Activated effector memory CD4-positive, alpha-beta T cell treated with Interleukin-2 at 50 U/mL for 16 hours (primary cell): ENCODE measurements around the gene GALR2.
"Not testable (repeated sequence)": the region's sequence is repeated elsewhere in the genome, so short reads cannot be mapped to it uniquely, and the experiment has no call there.

Experiments used
- DNase-seq: peaks from one replicate; pipeline ENCODE4 v3.0.0-alpha.2; 2020

The GALR2 gene

GRCh38 chr17:76050538-76051467, 23.8 kb upstream of the GALR2 start:
- no peak for DNase-seq

DNA sequence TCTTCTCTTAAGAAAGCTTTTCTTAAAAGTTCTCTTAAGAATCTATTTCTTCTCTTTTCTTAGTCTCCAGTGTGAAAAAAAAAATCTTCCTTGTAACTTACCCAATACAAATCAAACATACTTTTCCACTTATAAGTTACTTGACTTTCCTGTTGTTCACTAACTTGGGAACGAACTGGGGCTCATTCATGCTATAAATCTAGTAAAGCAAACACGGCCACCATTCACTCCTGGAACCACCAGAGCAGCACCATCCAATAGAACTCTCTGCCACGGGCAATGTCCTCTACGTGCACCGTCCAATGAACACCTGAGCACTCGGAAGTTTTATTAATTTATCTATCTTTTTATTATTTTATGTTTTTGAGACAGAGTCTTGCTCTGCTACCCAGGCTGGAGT, 23.0 kb upstream of the GALR2 start:
- DNase-seq: no peak

DNA sequence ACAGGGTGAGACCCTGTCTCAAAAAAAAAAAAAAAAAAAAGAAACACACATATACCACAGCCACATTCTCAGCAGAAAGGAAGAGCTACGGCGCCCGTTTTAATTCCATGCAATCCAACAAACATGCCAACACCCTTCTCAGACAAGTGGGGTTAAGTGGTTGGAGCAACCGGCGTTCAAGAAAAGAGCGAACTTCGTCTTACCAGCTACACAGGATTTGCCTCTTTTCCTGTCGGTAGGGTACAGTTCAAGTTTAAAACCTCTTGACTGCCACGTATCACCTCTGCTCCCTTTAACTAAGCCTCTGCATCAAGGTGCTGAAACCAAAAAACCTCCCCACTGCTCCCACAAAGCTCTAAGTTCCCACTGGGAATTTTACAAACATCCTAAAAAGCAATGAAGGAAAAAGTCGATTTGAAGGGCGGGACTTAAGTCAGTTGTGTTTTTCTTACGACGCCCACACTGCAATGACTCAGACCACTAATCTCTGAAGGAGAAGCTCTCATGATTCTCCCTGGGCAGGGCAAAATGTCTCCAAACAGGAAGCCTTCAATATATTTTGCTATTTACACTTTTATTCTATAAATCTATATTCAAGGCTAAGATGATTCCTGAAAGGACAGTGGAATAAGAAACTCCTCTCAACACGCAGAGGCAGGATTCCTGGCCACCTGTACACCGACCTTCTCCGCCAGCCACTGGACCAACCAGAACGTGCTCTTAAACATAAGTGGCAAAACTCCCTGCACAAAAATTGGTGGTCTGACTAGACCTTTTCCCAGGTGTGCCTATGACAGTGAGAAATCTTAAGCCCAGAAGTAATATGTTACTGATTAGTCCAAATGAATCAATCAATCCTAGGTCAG, 21.1 kb upstream of the GALR2 start:
- no peak for DNase-seq

- DNase-seq: no peak
Observed at GRCh38 chr17:76054112-76054476, 20.5 kb upstream of the GALR2 start.

- DNase-seq: no peak
Observed at GRCh38 chr17:76056882-76057281, 17.7 kb upstream of the GALR2 start.

GRCh38 chr17:76058264-76058663, 16.3 kb upstream of the GALR2 start:
- DNase-seq: not testable (repeated sequence)

- peak; percentile 21 for DNase-seq
Observed at GRCh38 chr17:76063875-76064546, 10.6 kb upstream of the GALR2 start.

GRCh38 chr17:76065775-76066174, 8.8 kb upstream of the GALR2 start:
- DNase-seq: no peak

DNA sequence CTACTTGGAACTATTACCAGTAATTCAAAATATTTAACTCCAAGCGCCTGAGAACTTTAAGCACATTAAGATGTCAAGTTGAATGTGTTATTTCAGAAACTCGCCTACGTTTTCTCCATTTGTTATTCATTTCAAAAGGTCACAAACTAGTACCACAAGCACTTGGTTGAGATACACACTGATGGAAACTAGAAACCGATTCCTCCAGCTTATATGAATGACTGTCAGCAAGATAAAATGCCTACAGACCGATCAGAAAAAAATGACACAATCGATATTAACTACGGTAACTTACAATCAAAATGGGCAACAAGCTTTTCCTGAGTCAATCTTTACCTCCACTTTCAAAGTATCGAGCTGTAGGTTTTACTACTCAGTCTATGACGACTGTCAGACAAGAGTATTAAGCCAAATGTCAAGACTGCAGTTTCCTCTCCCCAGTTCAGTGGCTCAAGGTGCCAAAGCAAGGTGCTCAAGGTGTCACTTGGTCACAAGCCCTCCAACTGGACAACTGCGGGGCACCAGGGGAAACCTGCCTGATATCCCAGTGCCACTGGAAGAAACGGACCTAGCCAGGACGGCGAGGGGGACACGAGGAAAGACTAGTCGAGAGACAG, 2.9 kb upstream of the GALR2 start:
- no peak for DNase-seq

GRCh38 chr17:76072148-76072858, 2.3 kb upstream of the GALR2 start, which contains the start of gene SRP68:
SRP68 (minus strand) TSS chr17:76072517; CDS start chr17:76072491, 26 bp downstream.
- DNase-seq: peak; percentile 78

DNA sequence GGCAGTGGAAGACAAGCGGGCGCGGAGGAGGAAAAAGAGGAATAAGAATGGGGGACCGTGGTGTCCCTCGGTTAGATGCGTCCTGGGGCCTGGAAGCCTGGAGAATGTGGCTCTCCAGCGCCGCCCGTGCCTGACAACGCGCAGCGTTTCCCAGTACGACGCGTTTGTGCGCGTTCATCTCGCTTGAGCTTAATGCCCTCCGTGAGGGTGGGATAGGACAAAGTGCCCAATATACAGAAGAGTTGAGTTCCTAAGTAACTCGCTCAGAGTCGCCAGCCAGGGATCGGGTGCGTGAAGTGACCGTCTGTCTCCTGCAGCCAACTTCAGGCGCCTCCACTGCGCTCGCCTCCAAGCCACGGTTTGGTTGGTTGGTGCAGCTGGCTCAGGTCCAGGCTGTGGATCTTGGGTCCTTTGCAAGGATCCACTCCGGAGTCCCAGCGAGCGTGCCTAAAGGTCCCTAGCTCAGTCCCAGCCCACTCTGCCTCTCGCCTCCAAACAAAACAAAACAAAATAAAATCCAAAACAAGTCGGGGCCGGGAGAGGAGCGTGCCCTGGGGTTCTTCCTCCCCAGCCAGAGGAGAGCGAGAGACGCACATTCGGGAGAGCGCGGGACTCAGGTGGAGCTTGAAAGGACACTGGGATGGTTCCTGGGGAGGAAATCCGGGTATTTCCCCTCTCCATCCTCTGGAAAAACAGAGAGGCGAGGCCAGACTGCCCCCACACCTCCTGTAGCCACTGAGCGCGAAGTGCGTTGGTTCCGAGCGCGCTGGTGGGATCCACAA, 974 bp downstream of the GALR2 start:
- no peak for DNase-seq

GRCh38 chr17:76076146-76076764, 1.7 kb downstream of the GALR2 start:
- no peak for DNase-seq

DNA sequence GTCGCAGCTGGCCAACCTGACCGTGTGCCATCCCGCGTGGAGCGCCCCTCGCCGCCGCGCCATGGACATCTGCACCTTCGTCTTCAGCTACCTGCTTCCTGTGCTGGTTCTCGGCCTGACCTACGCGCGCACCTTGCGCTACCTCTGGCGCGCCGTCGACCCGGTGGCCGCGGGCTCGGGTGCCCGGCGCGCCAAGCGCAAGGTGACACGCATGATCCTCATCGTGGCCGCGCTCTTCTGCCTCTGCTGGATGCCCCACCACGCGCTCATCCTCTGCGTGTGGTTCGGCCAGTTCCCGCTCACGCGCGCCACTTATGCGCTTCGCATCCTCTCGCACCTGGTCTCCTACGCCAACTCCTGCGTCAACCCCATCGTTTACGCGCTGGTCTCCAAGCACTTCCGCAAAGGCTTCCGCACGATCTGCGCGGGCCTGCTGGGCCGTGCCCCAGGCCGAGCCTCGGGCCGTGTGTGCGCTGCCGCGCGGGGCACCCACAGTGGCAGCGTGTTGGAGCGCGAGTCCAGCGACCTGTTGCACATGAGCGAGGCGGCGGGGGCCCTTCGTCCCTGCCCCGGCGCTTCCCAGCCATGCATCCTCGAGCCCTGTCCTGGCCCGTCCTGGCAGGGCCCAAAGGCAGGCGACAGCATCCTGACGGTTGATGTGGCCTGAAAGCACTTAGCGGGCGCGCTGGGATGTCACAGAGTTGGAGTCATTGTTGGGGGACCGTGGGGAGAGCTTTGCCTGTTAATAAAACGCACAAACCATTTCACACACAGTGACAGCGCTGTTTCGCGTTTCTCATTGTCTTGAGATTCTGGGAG, 2.4 kb downstream of the GALR2 start:
- peak; percentile 19 for DNase-seq

- DNase-seq: no peak
Observed at GRCh38 chr17:76077584-76078110, 3.1 kb downstream of the GALR2 start.

DNA sequence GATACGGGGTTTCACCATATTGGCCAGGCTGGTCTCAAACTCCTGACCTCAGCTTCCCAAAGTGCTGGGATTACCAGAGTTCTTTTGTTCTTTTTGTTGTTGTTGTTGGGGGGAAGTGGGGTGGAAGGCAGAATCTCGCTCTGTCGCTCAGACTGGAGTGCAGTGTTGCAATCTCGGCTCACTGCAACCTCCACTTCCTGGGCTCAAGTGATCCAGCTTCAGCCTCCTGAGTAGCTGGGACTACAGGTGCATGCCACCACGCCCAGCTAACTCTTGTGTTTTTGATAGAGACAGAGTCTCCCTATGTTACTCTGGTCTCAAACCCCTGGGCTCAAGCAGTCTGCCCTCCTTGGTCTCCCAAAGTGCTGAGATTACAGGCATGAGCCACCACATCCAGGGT, 3.8 kb downstream of the GALR2 start:
- not testable (repeated sequence) for DNase-seq

- no peak for DNase-seq
Observed at GRCh38 chr17:76078860-76079534, 4.4 kb downstream of the GALR2 start, which contains the start of gene ZACN. ZACN (plus strand) TSS chr17:76079182; CDS start chr17:76079265, 83 bp downstream.

DNA sequence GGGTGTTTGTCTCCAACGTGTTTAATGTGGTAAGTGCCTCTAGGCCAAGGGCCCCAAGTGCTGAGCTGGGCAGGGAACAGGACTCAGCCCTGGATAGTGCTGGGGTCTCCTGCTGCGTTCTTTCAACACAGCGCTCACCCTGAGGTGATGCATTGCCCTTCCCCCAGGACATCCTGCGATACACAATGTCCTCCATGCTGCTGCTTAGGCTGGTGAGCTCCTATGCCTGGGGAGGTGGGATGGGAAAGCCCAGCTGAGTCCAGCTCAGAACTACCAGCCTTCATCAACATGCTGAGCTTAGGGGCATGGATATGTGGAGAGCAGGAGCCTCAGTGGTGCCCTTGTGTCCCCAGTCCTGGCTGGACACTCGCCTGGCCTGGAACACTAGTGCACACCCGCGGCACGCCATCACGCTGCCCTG, 5.0 kb downstream of the GALR2 start:
- no peak for DNase-seq

DNA sequence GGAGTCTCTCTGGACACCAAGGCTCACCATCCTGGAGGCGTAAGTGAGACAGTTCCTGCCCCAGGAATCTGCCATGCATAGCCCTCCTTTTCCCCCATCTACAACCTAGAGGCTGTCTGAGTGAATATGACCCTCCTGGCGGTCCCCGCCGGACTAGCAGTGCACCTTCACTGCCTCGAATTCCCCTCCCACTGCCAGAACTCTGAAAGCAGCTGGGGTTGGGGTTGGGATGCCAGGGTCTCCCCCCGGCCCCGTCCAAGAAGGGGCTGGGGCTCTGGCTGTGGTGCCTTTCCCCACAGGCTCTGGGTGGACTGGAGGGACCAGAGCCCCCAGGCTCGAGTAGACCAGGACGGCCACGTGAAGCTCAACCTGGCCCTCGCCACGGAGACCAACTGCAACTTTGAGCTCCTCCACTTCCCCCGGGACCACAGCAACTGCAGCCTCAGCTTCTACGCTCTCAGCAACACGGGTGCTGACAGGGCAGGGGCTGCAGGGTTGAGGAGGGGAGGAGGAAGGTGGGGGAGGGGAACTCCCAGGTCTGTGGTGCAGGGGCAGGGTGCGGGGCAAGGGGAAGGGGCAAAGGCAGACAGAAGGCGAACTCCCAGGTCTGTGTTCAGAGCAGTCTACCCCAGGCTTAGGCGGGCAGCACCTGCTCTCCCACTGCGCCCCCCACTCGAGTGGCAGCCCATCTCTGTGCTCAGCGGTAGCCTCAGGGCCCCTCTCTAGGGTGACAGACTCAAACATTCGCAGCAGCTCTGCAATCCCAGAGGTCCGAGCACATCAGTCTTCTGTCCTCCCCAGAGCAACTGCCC, 5.6 kb downstream of the GALR2 start:
- no peak for DNase-seq
